GM13977 (cell line): ENCODE data around the gene HERPUD1.
"Not testable (repeated sequence)": the region's sequence is repeated elsewhere in the genome, so short reads cannot be mapped to it uniquely, and the experiment has no call there.

Source experiments
- DNase-seq: peaks from one replicate; pipeline ENCODE4 v3.0.0; 2012; ENCODE audit warnings: low spot score
- in situ Hi-C: fragments of 300-500 bp; cut with MboI; formaldehyde crosslinking; loops from one replicate; pipeline ENCODE4 v1.12.0; 2022; ENCODE audit warnings: low sequenced_read_pairs, low pct_unique_long_range_greater_than_20kb, mixed read lengths, inconsistent platforms; ENCODE audit not compliant: unreplicated experiment
- TF ChIP-seq, protein P1 (sequence below): IDR thresholded peaks from 2 replicates; pipeline ENCODE4 v1.5.1; 2012; ENCODE audit warnings: mild to moderate bottlenecking, control low read depth; ENCODE audit not compliant: insufficient read depth; ENCODE audit errors: extremely low read depth, missing control alignments

Gene HERPUD1

DNA sequence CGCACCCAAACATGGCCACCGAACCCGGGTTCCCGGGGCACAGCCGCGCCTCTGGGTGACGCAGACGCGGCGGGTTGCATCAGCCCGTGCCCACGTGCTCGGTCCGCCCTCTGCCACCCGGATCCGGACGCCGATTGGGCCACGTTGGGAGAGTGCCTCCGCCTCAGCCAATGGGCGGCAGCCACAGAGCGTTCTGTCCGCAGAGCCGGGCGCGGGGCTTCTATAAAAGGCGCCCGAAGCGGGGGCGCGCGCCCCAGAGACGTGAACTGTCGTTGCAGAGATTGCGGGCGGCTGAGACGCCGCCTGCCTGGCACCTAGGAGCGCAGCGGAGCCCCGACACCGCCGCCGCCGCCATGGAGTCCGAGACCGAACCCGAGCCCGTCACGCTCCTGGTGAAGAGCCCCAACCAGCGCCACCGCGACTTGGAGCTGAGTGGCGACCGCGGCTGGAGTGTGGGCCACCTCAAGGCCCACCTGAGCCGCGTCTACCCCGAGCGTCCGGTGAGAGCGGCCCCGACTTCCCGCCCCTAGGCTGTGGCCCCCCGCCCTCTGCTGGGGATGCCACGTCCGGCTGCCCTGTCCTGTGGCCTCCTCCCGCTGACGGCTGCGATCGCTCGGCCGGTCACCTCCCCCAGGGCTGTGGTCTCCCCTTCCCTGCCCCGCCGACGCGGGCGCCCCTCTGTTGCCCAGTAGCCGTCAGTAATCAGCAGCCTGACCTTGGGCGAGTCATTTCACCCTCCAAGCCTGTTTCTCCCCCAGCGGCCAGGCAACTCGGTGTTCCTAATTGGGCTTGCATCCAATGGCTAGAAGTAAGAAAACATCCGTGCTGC is at the start of gene HERPUD1:
HERPUD1 (plus strand) TSS at position 251 of the 829 bp plus-strand sequence; CDS start at position 354, 103 bp downstream.
- peak; percentile 99 for DNase-seq
- in situ Hi-C loops: no loop called here
- TF ChIP-seq, protein P1, sequence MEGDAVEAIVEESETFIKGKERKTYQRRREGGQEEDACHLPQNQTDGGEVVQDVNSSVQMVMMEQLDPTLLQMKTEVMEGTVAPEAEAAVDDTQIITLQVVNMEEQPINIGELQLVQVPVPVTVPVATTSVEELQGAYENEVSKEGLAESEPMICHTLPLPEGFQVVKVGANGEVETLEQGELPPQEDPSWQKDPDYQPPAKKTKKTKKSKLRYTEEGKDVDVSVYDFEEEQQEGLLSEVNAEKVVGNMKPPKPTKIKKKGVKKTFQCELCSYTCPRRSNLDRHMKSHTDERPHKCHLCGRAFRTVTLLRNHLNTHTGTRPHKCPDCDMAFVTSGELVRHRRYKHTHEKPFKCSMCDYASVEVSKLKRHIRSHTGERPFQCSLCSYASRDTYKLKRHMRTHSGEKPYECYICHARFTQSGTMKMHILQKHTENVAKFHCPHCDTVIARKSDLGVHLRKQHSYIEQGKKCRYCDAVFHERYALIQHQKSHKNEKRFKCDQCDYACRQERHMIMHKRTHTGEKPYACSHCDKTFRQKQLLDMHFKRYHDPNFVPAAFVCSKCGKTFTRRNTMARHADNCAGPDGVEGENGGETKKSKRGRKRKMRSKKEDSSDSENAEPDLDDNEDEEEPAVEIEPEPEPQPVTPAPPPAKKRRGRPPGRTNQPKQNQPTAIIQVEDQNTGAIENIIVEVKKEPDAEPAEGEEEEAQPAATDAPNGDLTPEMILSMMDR: no peak

DNA sequence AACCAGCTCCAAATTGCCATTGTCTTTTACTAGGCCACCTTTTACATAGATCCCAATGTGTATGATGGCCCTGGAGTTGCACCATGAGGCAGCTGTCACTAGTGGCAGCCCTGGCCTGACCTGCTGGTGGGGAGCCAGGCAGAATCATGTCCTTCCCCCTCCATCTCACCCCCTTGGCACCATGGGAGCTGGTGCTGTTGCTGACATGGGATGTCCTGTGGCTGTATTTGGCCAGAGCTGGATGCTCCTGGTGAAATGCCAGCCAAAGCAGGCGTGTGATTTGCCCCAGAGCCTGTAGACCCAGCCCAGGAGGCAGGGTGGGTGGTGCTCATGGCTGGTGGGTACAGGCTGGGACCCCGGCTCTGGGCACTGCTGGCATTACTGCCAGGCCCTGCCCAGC is 48.4 kb upstream of the HERPUD1 start:
- TF ChIP-seq, protein P1: no peak
- in situ Hi-C loops: no loop called here
- DNase-seq: no peak

- in situ Hi-C loops: no loop called here
- TF ChIP-seq, protein P1: no peak
- no peak for DNase-seq
These were observed 47.8 kb upstream of the HERPUD1 start for GRCh38 chr16:56884026-56884582.

DNA sequence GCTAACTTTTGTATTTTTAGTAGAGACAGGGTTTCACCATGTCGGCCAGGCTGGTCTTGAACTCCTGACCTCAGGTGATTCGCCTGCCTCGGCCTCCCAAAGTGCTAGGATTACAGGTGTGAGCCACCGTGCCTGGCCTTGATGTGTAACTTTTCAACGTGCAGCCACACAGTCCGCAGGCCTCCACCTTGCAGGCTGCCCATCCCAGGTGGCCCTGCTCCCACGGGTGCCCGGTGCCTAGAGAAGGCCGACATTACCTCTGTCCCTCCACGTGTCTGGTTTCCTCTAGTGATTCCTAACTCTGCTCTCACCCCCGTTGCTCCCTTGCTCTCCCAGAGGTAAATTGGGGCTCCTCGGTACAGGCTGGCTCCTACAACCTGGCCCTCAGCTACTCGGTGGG is 47.0 kb upstream of the HERPUD1 start:
- in situ Hi-C loops, DNase-seq: not testable (repeated sequence)

GRCh38 chr16:56885446-56886162 is 46.3 kb upstream of the HERPUD1 start:
- in situ Hi-C loops: no loop called here
- TF ChIP-seq, protein P1: no peak
- DNase-seq: no peak

- TF ChIP-seq, protein P1: no peak
- in situ Hi-C loops: no loop called here
- no peak for DNase-seq
These were observed 45.6 kb upstream of the HERPUD1 start for GRCh38 chr16:56886296-56886695.

DNA sequence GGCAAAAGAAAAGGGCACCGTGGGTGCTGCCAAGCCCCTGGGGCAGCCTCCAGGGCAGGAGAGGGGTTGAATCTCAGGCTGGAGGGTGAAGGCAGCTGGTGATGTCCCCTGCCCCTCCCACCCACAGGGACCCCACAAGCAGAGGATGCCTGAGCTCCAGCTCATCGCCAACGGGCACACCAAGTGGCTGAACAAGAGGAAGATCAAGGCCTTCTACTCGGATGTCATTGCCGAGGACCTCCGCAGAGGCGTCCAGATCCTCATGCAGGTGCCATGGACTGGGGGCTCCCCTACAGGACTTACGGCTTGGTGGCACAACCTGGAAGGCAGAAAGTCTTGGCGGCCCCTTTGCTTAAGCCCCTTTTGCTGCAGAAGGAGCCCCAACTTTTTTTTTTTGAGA is 45.1 kb upstream of the HERPUD1 start:
- in situ Hi-C loops: no loop called here
- no peak for DNase-seq
- TF ChIP-seq, protein P1: no peak
